Activated CD4-positive, alpha-beta T cell treated with anti-CD3 and anti-CD28 coated beads for 36 hours (primary cell): ENCODE data around the gene XRN1. TPM values are rescaled to one million over a fixed set of nuclear protein-coding genes. Genes with fewer than 3 reads are reported as not detected.
"Not testable (repeated sequence)": the region's sequence is repeated elsewhere in the genome, so short reads cannot be mapped to it uniquely, and the experiment has no call there.

Source experiments
- ATAC-seq: fragments of 200-7000 bp; cut with Tn5 transposase; one replicate; pipeline ENCODE4 v1.10.0; 2021; ENCODE audit warnings: mild to moderate bottlenecking, moderate library complexity
- CTCF ChIA-PET: fragments of 350-600 bp; sonication (Branson Sonifier 250); formaldehyde crosslinking; loops from one replicate; lab custom pipeline; 2021; ENCODE audit warnings: antibody characterized with exemption; lab: Charles Lee
- POLR2A ChIA-PET: fragments of 350-600 bp; sonication (Branson Sonifier 250); formaldehyde crosslinking; loops from one replicate; lab custom pipeline; 2021; ENCODE audit warnings: antibody characterized with exemption, inconsistent platforms; lab: Charles Lee
- DNase-seq: peaks from one replicate; pipeline ENCODE4 v3.0.0-alpha.2; 2020
- H3K27ac Mint-ChIP-seq: one replicate; pipeline ENCODE4 v1.8.0; 2021; ENCODE audit warnings: mixed read lengths
- H3K27me3 Mint-ChIP-seq: one replicate; pipeline ENCODE4 v1.8.0; 2021; ENCODE audit warnings: mixed read lengths
- H3K36me3 Mint-ChIP-seq: one replicate; pipeline ENCODE4 v1.8.0; 2021; ENCODE audit warnings: low read depth, mixed read lengths
- H3K4me1 Mint-ChIP-seq: one replicate; pipeline ENCODE4 v1.8.0; 2021; ENCODE audit warnings: mixed read lengths
- H3K4me3 Mint-ChIP-seq: one replicate; pipeline ENCODE4 v1.8.0; 2021; ENCODE audit warnings: mild to moderate bottlenecking, moderate library complexity, mixed read lengths
- H3K9me3 Mint-ChIP-seq: one replicate; pipeline ENCODE4 v1.8.0; 2021; ENCODE audit warnings: low read depth, mixed read lengths
- intact Hi-C, 2 experiments: fragments of 100-400 bp; cut with DNase I in 1 of 2; cut with micrococcal nuclease in 1 of 2; formaldehyde crosslinking; loops; one replicate each; pipeline versions ENCODE4 v1.14.2 to v1.15.1; 2022 to 2024; cut with DNase I, micrococcal nuclease
- total RNA-seq, 2 experiments: library from RNA; stranded (reverse); gene quantifications; one replicate each; pipeline ENCODE4 v1.2.3, GENCODE V29; 2021

The XRN1 gene
- total RNA-seq, 2 experiments from 2014 or later = 54.2 to 117 TPM

DNA sequence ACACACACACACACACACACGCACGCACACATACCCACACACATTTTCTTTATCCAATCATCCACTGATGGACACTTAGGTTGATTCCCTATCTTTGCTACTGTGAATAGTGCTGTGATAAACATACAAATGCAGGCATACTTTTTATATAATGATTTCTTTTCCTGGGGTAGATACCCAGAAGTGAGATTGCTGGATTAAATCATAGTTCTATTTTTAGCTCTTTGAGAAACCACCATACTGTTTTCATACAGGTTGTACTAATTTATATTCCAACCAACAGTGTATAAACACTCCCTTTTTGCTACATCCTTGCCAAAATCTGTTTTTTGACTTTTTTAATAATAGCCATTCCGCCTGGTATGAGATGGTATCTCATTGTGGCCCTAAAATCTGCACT lies 127.9 kb downstream of the XRN1 start:
- H3K36me3 Mint-ChIP-seq = peaks cover 38% of the 10 kb centered on the region
- no peak overlapping the region for H3K27ac Mint-ChIP-seq
- intact Hi-C loops = no loop called here
- H3K9me3 Mint-ChIP-seq = peaks cover 3% of the 10 kb centered on the region
- DNase-seq (no peak), ATAC-seq (no peak)
- no peaks in the 10 kb centered on the region for H3K27me3 Mint-ChIP-seq
- H3K4me1 Mint-ChIP-seq = peaks cover 4% of the 10 kb centered on the region
- POLR2A ChIA-PET = no interaction called here
- CTCF ChIA-PET = no interaction called here
- no peak overlapping the region for H3K4me3 Mint-ChIP-seq

DNA sequence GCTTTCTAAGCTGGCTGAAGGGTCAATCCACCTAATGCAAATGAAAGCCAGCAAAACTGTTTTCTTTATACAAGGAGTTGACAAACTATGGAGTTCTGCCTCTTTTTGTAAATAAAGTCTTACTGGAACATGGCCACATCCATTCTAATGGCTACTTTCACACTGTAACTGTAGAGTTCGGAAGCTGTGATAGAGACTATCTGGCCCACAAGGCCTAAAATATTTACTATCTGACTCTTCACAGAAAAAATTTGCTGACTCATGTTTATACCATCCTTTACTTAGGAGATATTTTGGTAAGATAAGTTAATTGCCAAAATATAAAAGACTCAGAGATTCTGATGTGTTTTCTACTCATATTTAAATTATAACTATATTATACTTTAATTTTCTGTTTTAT lies 128.7 kb downstream of the XRN1 start:
- Mint-ChIP-seq H3K4me3 (no peak overlapping the region), H3K4me1 (peaks cover 4% of the 10 kb centered on the region), H3K27me3 (no peaks in the 10 kb centered on the region), H3K9me3 (no peaks in the 10 kb centered on the region), H3K36me3 (peaks cover 34% of the 10 kb centered on the region), H3K27ac (no peak overlapping the region)
- POLR2A ChIA-PET = no interaction called here
- CTCF ChIA-PET = no interaction called here
- ATAC-seq (no peak), DNase-seq (no peak)
- intact Hi-C loops = no loop called here

DNA sequence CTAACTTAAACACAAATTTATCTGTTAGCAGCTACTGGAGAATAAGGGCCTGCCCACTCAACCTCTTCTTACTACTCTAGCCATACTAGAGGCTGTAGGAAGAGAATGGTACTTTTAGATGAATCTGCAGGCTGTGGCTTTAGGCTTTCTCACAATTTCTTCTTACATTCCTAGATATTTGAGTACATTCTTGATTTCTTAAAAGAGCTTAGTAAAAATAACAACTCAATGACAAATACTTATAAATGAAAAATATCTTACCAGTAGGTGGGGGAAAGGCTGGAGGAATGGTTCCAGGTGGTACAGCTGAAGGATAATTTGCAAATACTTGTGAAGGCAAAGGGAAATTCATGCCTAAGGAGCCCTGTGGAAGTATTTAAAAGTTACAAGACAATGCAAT lies 129.5 kb downstream of the XRN1 start:
- POLR2A ChIA-PET = no interaction called here
- Mint-ChIP-seq H3K9me3 (no peaks in the 10 kb centered on the region), H3K27me3 (no peaks in the 10 kb centered on the region), H3K36me3 (peaks cover 36% of the 10 kb centered on the region), H3K4me1 (peaks cover 4% of the 10 kb centered on the region), H3K4me3 (no peak overlapping the region), H3K27ac (no peak overlapping the region)
- DNase-seq (no peak), ATAC-seq (no peak)
- intact Hi-C loops = no loop called here
- CTCF ChIA-PET = interaction anchor here (1.0 kb wide), 1 partner anchor 8 kb away, joined by 4 read pairs; no protein-coding TSS in a partner anchor

DNA sequence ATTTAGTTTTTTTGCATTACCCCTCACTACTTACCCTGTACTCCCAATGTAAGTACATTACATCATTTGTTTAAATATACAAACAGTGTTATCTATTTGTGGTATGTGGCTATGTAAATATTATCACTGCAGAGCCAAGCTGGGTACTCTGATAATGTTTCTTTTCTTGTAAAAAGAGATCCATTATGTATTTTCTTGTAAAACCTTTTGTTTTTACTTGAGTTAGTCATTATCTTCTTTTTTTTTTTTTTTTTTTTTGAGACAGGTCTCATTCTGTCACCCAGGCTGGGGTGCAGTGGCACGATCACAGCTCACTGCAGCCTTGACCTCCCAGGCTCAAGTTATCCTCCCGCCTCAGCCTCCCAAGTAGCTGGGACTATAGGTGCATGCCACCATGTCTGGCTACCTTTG lies 131.9 kb downstream of the XRN1 start:
- H3K4me3 Mint-ChIP-seq, H3K27me3 Mint-ChIP-seq, H3K9me3 Mint-ChIP-seq, POLR2A ChIA-PET, H3K4me1 Mint-ChIP-seq, DNase-seq, intact Hi-C loops, ATAC-seq, H3K27ac Mint-ChIP-seq: not testable (repeated sequence)
- H3K36me3 Mint-ChIP-seq = peaks cover 40% of the 10 kb centered on the region
- CTCF ChIA-PET = interaction anchor here (0.5 kb wide), 1 partner anchor 26 kb away, joined by 3 read pairs; no protein-coding TSS in a partner anchor

DNA sequence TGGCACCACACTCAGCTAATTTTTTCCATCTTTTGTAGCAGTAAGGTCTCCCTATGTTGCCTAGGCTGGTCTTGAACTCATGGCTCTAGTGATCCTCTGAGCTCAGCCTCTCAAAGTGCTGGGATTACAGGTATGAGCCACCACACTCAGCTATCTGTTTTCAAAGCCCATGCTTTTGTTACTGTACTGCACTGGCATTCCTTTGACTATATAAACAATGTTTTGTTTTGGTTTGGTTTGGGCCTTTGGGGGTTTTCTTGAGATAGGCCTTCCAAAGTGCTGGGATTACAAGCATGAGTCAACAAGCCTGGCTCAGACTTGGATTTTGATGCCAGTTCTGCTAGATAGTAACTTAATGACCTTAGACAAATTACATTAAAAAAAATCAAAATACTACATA lies 132.8 kb downstream of the XRN1 start:
- Mint-ChIP-seq H3K27ac (no peak overlapping the region), H3K36me3 (peaks cover 38% of the 10 kb centered on the region), H3K9me3 (no peaks in the 10 kb centered on the region), H3K4me1 (peaks cover under 1% of the 10 kb centered on the region), H3K27me3 (no peaks in the 10 kb centered on the region), H3K4me3 (no peak overlapping the region)
- POLR2A ChIA-PET = no interaction called here
- CTCF ChIA-PET = interaction anchor here (0.6 kb wide), 1 partner anchor 256 kb away, joined by 3 read pairs; no protein-coding TSS in a partner anchor
- intact Hi-C loops = no loop called here
- DNase-seq = no peak
- no peak for ATAC-seq

DNA sequence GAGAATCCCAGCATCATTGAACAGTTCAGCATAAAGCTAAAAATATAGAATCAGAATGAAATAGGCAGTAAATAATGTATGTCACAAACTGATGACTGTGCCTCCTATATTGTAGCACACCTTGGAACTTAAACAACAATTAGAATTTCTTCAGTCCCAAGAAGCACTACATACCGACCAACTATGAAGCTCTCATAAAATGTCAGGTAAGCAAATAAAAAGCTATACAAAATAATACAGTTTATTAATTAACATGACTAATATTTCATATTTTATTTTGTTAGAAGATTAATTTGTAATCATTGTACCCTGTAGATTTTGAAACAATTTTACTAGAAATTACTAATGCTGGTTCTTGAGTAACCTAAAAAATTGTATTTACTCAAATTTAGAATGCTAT lies 137.4 kb downstream of the XRN1 start:
- ChIA-PET CTCF (interaction anchor here (0.6 kb wide), 1 partner anchor 12 kb away, joined by 3 read pairs; no protein-coding TSS in a partner anchor), POLR2A (no interaction called here)
- Mint-ChIP-seq H3K27ac (no peak overlapping the region), H3K36me3 (peaks cover 41% of the 10 kb centered on the region), H3K4me1 (no peaks in the 10 kb centered on the region), H3K4me3 (no peak overlapping the region), H3K27me3 (no peaks in the 10 kb centered on the region), H3K9me3 (no peaks in the 10 kb centered on the region)
- no peak for DNase-seq
- intact Hi-C loops = no loop called here
- ATAC-seq = no peak

DNA sequence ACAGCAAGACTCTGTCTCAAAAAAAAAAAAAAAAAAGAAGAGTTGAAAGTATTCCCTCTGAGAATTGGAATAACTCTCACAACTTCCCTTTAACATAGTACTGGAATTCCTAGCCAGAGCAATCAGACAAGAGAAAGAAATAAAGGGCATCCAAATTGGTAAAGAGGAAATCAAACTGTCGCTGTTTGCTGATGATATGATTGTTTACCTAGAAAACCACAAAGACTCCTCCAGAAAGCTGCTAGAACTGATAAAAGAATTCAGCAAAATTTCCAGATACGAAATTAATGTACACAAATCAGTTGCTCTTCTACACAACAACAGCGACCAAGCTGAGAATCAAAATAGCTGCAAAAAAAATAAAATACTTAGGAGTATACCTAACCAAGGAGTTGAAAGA lies 145.0 kb downstream of the XRN1 start:
- CTCF ChIA-PET, DNase-seq, POLR2A ChIA-PET, H3K27ac Mint-ChIP-seq, intact Hi-C loops, ATAC-seq, H3K4me3 Mint-ChIP-seq, H3K27me3 Mint-ChIP-seq, H3K4me1 Mint-ChIP-seq: not testable (repeated sequence)
- Mint-ChIP-seq H3K9me3 (peaks cover 31% of the 10 kb centered on the region), H3K36me3 (peaks cover 51% of the 10 kb centered on the region)

- Mint-ChIP-seq H3K36me3 (peaks cover 21% of the 10 kb centered on the region), H3K27ac (no peak overlapping the region), H3K4me1 (no peaks in the 10 kb centered on the region), H3K4me3 (no peak overlapping the region), H3K9me3 (peaks cover 17% of the 10 kb centered on the region), H3K27me3 (no peaks in the 10 kb centered on the region)
- POLR2A ChIA-PET = no interaction called here
- ATAC-seq (no peak), DNase-seq (no peak)
- CTCF ChIA-PET = interaction anchor here (0.6 to 1.1 kb wide), 3 partner anchors 12 to 337 kb away, joined by 3 read pairs; no protein-coding TSS in a partner anchor
- intact Hi-C loops = no loop called here
Observed at GRCh38 chr3:142298626-142299025, 149.2 kb downstream of the XRN1 start.

- ATAC-seq (no peak), DNase-seq (no peak)
- intact Hi-C loops = no loop called here
- Mint-ChIP-seq H3K36me3 (peaks cover 6% of the 10 kb centered on the region), H3K4me3 (no peak overlapping the region), H3K9me3 (peaks cover 5% of the 10 kb centered on the region), H3K27ac (no peak overlapping the region), H3K27me3 (no peaks in the 10 kb centered on the region), H3K4me1 (no peaks in the 10 kb centered on the region)
- CTCF ChIA-PET = interaction anchor here (0.8 to 1.3 kb wide), 3 partner anchors 17 to 116 kb away, joined by 3 to 4 read pairs (median 3); no protein-coding TSS in a partner anchor
- POLR2A ChIA-PET = no interaction called here
Observed at GRCh38 chr3:142296507-142296906, 151.3 kb downstream of the XRN1 start.

DNA sequence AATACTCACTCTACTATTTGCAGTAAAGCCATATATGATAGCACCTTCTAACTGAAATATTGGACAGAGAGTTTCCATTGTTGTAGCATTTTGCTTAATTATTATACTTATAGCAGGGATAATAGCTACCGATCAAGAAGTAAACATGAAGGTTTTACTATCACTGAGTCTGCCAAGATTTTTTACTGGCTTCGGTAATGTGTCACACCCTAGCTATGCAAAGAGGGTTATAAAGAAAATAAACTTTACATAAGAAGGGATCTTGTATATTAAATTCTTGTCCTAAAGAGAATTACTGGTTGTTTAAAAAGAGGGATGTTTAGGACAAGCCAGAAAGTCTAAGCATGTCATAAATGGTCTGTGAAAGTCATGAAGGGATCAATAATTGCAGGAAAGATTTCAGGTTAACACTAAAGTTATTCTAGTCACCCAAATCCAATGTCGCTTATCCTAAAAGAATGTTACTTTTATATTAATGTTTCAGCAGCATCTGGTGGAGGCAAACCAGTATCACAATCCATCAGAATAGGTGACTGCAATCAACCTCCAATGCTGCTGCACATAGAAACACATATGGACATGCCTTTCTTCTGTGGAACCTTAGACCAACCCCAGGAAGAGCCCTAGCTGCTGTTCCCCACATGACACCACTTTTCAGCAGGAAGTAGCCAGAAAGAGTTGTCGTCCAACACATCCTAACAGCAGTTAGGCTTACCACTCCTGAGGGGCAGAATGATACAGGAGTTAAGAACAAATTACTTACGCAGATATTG lies 159.8 kb downstream of the XRN1 start:
- ChIA-PET POLR2A (no interaction called here), CTCF (interaction anchor here (0.7 kb wide), 1 partner anchor 156 kb away, joined by 4 read pairs; no protein-coding TSS in a partner anchor)
- intact Hi-C loops = loop anchor here in 1 of 2 experiments (10.0 kb wide), 1 partner anchor 713 kb away; no protein-coding TSS in a partner anchor
- peaks cover 6% of the 10 kb centered on the region for H3K36me3 Mint-ChIP-seq
- H3K4me1 Mint-ChIP-seq = no peaks in the 10 kb centered on the region
- H3K4me3 Mint-ChIP-seq = no peak overlapping the region
- ATAC-seq (no peak), DNase-seq (no peak)
- H3K27me3 Mint-ChIP-seq = no peaks in the 10 kb centered on the region
- no peak overlapping the region for H3K27ac Mint-ChIP-seq
- H3K9me3 Mint-ChIP-seq = peaks cover 15% of the 10 kb centered on the region

GRCh38 chr3:142285083-142285517 lies 162.7 kb downstream of the XRN1 start:
- ATAC-seq = no peak
- ChIA-PET CTCF (interaction anchor here (0.7 kb wide), 1 partner anchor 28 kb away, joined by 3 read pairs; no protein-coding TSS in a partner anchor), POLR2A (no interaction called here)
- Mint-ChIP-seq H3K4me1 (peaks cover under 1% of the 10 kb centered on the region), H3K27me3 (no peaks in the 10 kb centered on the region), H3K9me3 (peaks cover 15% of the 10 kb centered on the region), H3K36me3 (peaks cover 6% of the 10 kb centered on the region), H3K4me3 (no peak overlapping the region), H3K27ac (no peak overlapping the region)
- intact Hi-C loops = loop anchor here in 1 of 2 experiments (10.0 kb wide), 1 partner anchor 710 kb away; no protein-coding TSS in a partner anchor
- DNase-seq = no peak
